Lower lobe of right lung (tissue), 2 donors: ENCODE results near the gene SEC23IP. TPM values are rescaled to one million over a fixed set of nuclear protein-coding genes. Genes with fewer than 3 reads are reported as not detected.

Experiments
- ATAC-seq, 2 donors: fragments of 200-7000 bp; cut with Tn5 transposase; one replicate each; pipeline ENCODE4 v1.9.1; 2020 to 2022; ENCODE audit warnings: mild to moderate bottlenecking in 2 of 2, moderate library complexity in 2 of 2
- DNase-seq: peaks from one replicate; pipeline ENCODE4 v3.0.0-alpha.2; 2020
- H3K27ac ChIP-seq: fragments of 200-600 bp; one replicate; pipeline ENCODE4 v1.8.0; 2022
- H3K27me3 ChIP-seq: fragments of 200-600 bp; one replicate; pipeline ENCODE4 v1.8.0; 2022; ENCODE audit warnings: low read depth
- H3K36me3 ChIP-seq: fragments of 200-600 bp; one replicate; pipeline ENCODE4 v1.8.0; 2022; ENCODE audit warnings: mild to moderate bottlenecking
- H3K4me1 ChIP-seq: fragments of 200-600 bp; one replicate; pipeline ENCODE4 v1.8.0; 2022
- H3K4me3 ChIP-seq: fragments of 200-600 bp; one replicate; pipeline ENCODE4 v1.8.0; 2022; ENCODE audit warnings: mild to moderate bottlenecking
- H3K9me3 ChIP-seq: fragments of 200-600 bp; one replicate; pipeline ENCODE4 v1.8.0; 2022
- intact Hi-C: fragments of 100-400 bp; cut with DNase I; formaldehyde crosslinking; loops from one replicate; pipeline ENCODE4 v1.11.0; 2022
- total RNA-seq: library from RNA; stranded (reverse); fragmentation: NEBNext Ultra II Directional; extraction: Animal tissue kit (Norgen Biotek cat#: 25700); gene quantifications from one replicate; pipeline ENCODE4 v1.2.1, GENCODE V29; 2021
- TF ChIP-seq, protein P1 (sequence below): fragments of 200-600 bp; IDR thresholded peaks from one replicate; pipeline ENCODE4 v1.8.0; 2022; ENCODE audit warnings: antibody characterized with exemption, mild to moderate bottlenecking
- donor health status: DM: no; HTN: yes; CAD: no; lungs with severe emphysema.

The SEC23IP gene
- total RNA-seq, 1 donor from 2014 or later, result 58.8 TPM

DNA sequence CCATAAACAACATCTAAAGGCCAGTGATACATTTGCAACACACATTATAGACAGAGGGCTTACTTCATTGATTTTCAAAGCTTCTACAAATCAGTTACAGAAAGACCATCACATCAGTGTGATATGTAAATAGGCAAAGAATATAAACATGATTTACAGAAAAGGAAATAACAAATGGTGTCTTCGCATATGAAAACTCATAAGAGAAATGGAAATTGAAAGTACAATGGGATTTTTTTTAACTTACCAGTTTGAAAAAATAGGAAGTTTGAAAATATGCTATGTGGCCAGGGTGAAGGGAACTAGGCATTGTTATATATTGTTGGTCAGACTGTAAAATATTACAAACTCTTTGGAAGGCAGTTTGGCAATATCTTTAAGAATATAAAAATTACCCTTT, 27.3 kb downstream of the SEC23IP start:
- Histone ChIP-seq H3K36me3 (peaks cover 100% of the 10 kb centered on the region), H3K27me3 (no peaks in the 10 kb centered on the region), H3K27ac (no peak overlapping the region), H3K4me1 (no peaks in the 10 kb centered on the region), H3K9me3 (no peaks in the 10 kb centered on the region), H3K4me3 (no peak overlapping the region)
- no peak for ATAC-seq
- no peak for DNase-seq
- TF ChIP-seq, protein P1, sequence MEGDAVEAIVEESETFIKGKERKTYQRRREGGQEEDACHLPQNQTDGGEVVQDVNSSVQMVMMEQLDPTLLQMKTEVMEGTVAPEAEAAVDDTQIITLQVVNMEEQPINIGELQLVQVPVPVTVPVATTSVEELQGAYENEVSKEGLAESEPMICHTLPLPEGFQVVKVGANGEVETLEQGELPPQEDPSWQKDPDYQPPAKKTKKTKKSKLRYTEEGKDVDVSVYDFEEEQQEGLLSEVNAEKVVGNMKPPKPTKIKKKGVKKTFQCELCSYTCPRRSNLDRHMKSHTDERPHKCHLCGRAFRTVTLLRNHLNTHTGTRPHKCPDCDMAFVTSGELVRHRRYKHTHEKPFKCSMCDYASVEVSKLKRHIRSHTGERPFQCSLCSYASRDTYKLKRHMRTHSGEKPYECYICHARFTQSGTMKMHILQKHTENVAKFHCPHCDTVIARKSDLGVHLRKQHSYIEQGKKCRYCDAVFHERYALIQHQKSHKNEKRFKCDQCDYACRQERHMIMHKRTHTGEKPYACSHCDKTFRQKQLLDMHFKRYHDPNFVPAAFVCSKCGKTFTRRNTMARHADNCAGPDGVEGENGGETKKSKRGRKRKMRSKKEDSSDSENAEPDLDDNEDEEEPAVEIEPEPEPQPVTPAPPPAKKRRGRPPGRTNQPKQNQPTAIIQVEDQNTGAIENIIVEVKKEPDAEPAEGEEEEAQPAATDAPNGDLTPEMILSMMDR, result no peak
- intact Hi-C loops, result no loop called here

DNA sequence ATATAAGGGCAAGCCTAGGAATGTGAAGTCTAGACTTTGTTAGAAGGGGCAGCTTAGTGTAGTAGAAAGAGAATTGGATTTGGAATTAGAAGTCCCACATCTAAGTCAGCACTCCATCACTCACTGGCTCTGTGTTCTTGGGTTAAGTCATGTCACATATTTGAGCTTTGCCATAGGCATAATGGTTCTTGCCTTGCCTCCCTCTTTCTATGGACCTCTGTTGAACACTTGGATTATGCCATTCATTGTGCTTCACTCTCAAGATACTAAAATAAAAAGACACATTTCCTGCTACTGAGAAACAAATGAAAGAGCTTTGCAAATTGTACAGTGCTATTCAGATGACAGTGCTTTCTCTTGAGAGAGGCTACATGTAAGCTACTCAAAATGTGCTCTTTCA, 35.9 kb downstream of the SEC23IP start:
- peaks cover 12% of the 10 kb centered on the region for H3K4me1 ChIP-seq
- TF ChIP-seq, protein P1, result no peak
- H3K36me3 ChIP-seq, result peaks cover 85% of the 10 kb centered on the region
- ATAC-seq (no peak), DNase-seq (no peak)
- H3K27me3 ChIP-seq, result no peaks in the 10 kb centered on the region
- no peaks in the 10 kb centered on the region for H3K9me3 ChIP-seq
- no peak overlapping the region for H3K27ac ChIP-seq
- no peak overlapping the region for H3K4me3 ChIP-seq
- intact Hi-C loops, result no loop called here

DNA sequence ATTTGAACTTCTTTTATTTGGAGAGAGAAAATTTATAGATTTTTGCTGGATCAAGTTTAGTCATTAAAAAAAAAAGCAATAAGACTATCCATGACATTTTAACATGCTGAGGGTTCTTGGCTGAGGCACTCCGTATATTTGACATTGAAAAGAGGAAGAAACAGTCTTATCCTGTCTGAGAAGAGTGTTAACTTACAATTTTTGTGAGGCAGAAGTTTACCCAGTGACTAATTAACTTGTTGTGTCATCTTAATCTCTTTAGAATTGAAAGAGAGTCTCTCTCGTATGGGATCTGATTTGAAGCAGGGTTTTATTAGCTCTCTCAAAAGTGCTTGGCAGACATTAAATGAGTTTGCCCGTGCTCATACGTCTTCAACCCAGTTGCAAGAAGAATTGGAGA, 39.3 kb downstream of the SEC23IP start:
- DNase-seq (no peak), ATAC-seq (no peak)
- peaks cover 85% of the 10 kb centered on the region for H3K36me3 ChIP-seq
- no peak overlapping the region for H3K4me3 ChIP-seq
- peaks cover 12% of the 10 kb centered on the region for H3K4me1 ChIP-seq
- TF ChIP-seq, protein P1, result no peak
- no peaks in the 10 kb centered on the region for H3K27me3 ChIP-seq
- H3K9me3 ChIP-seq, result no peaks in the 10 kb centered on the region
- H3K27ac ChIP-seq, result no peak overlapping the region
- intact Hi-C loops, result no loop called here

DNA sequence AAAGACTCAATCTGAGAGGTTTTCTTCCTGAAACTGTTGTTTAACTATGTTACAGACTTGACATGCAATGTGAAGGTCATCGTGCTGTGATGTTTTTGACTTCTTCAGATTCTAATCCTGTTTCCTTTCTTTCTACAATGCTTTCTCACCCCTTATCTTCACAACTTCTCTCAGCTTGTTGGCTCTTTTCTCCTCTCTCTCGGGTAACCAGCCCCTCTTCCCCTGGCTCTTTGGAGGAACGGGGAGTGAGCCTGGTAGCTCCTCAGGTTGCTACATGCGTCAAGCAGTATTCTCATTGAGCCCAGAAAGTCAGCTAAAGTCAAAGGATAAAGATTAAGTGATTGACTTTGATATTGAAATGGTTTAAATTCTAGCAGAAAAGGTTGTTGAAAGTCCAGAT, 40.1 kb downstream of the SEC23IP start:
- TF ChIP-seq, protein P1, result no peak
- Histone ChIP-seq H3K27ac (no peak overlapping the region), H3K4me3 (no peak overlapping the region), H3K27me3 (no peaks in the 10 kb centered on the region), H3K4me1 (peaks cover 12% of the 10 kb centered on the region), H3K36me3 (peaks cover 85% of the 10 kb centered on the region), H3K9me3 (no peaks in the 10 kb centered on the region)
- no peak for DNase-seq
- ATAC-seq, result no peak
- intact Hi-C loops, result no loop called here

DNA sequence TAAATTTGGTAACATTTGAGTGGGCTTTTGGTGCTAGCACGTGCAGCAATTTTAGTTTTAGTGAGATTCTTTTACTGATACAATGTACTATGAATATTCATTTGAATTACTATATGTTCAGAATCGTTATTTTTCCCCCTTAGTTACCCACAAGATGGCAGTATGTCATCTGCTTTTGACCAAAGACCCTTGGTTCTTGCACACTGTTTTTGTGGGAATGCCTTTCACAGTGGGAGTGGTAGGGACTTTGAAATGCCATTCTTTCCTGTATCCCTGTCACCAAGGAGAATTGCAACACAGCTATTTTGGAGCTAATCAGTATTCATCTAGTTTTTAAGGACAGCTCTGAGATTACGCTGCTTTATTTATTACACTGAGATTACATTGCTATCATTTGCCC, 40.6 kb downstream of the SEC23IP start:
- DNase-seq (no peak), ATAC-seq (peak in 1 of 2 donors; percentile 16)
- TF ChIP-seq, protein P1, result peak; percentile 11
- Histone ChIP-seq H3K4me3 (no peak overlapping the region), H3K9me3 (no peaks in the 10 kb centered on the region), H3K27ac (no peak overlapping the region), H3K36me3 (peaks cover 85% of the 10 kb centered on the region), H3K27me3 (no peaks in the 10 kb centered on the region), H3K4me1 (peaks cover 12% of the 10 kb centered on the region)
- intact Hi-C loops, result no loop called here

DNA sequence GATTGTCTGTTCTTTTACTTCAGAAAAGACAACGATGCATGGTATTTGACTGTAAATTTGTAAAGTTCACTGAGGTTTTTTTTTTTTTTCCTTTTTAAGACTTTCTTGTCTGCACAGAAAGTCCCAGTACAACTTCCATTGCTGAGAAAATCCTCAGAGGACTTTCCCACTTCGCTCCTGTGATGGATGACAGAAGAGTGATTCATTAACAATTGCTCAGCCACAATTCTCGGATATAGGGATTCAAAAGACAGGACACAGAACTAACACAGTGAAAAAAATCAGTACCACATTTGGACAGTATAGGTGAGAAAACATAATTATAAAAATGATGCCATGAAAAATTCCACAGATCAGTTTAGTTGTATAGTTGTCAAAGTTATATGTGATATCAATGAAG, 48.0 kb downstream of the SEC23IP start:
- intact Hi-C loops, result no loop called here
- Histone ChIP-seq H3K27ac (no peak overlapping the region), H3K27me3 (no peaks in the 10 kb centered on the region), H3K9me3 (no peaks in the 10 kb centered on the region), H3K36me3 (peaks cover 83% of the 10 kb centered on the region), H3K4me1 (no peaks in the 10 kb centered on the region), H3K4me3 (no peak overlapping the region)
- ATAC-seq (no peak), DNase-seq (no peak)
- TF ChIP-seq, protein P1, result no peak
